K562 (cell line): ENCODE results near the gene MGA. TPM values are rescaled to one million over a fixed set of nuclear protein-coding genes. Genes with fewer than 3 reads are reported as not detected.

Experiments
- ATAC-seq: fragments of 200-7000 bp; cut with Tn5 transposase; 3 replicates; pipeline ENCODE4 v1.9.1; 2020; ENCODE audit warnings: moderate library complexity
- BruUV-seq: library from RNA; stranded (reverse); fragments of 400-500 nt; replicated peaks from 2 replicates; lab custom pipeline; 2021; lab: Mats Ljungman, UMichigan
- CTCF ChIA-PET: fragments of 300-600 bp; formaldehyde crosslinking; extraction: SDS; loops from one replicate; lab custom pipeline; 2021; ENCODE audit warnings: low intra/inter-chr PET ratio; lab: Yijun Ruan, JAX
- POLR2A ChIA-PET: fragments of 300-600, 350-650 bp; sonication (Branson Sonifier 250); formaldehyde crosslinking; extraction: SDS; loops from one replicate; lab custom pipeline; 2021; ENCODE audit warnings: antibody characterized with exemption, inconsistent platforms; lab: Yijun Ruan, JAX
- DNase-seq, 4 experiments: peaks; one replicate each; pipeline versions ENCODE4 v3.0.0 to v3.0.0-alpha.2; 2011 to 2018; ENCODE audit warnings: low spot score in 3 of 4, mixed read lengths in 3 of 4; ENCODE audit errors: extremely low read depth in 1 of 4
- FAIRE-seq: peaks from 2 replicates; lab custom pipeline; 2011; peaks lifted over from hg19 to GRCh38; lab: Jason Lieb, UNC
- H2AFZ ChIP-seq: 2 replicates; pipeline ENCODE4 v1.6.0; 2011; ENCODE audit warnings: low read depth, low read length, control low read depth, inconsistent platforms
- H3K27ac ChIP-seq: fragments of 200-600 bp; 3 replicates; pipeline ENCODE4 v1.8.0; 2011; ENCODE audit warnings: low read depth, mild to moderate bottlenecking, control low read depth, inconsistent platforms, low read length, moderate library complexity, mixed read lengths; ENCODE audit errors: extremely low read depth
- H3K27me3 ChIP-seq, 2 experiments: fragments of 300-600 bp in 1 of 2; 2 replicates in 1 of 2; 3 replicates in 1 of 2; pipeline versions ENCODE4 v1.6.0 to v1.8.0; 2011; ENCODE audit warnings: inconsistent platforms in 2 of 2, low read length in 2 of 2, mild to moderate bottlenecking in 1 of 2, mixed read lengths in 1 of 2, moderate library complexity in 1 of 2; ENCODE audit not compliant: control insufficient read depth in 2 of 2, insufficient read depth in 2 of 2
- H3K36me3 ChIP-seq: fragments of 300-600 bp; 3 replicates; pipeline ENCODE4 v1.8.0; 2011; ENCODE audit warnings: mild to moderate bottlenecking, low read length, inconsistent platforms; ENCODE audit not compliant: control insufficient read depth, insufficient read depth
- H3K4me1 ChIP-seq, 2 experiments: fragments of 200-600 bp in 1 of 2; replicated peaks in 1 of 2; 2 replicates in 1 of 2; 3 replicates in 1 of 2; pipeline versions ENCODE4 v1.5.1 to v1.8.0; 2011; ENCODE audit warnings: inconsistent platforms in 2 of 2, low read length in 2 of 2, mild to moderate bottlenecking in 1 of 2, mixed read lengths in 1 of 2, moderate library complexity in 1 of 2; ENCODE audit not compliant: control insufficient read depth in 2 of 2, insufficient read depth in 2 of 2
- H3K4me2 ChIP-seq: 2 replicates; pipeline ENCODE4 v1.6.1; 2011; ENCODE audit warnings: low read length, control low read depth, inconsistent platforms, mixed read lengths; ENCODE audit not compliant: insufficient read depth
- H3K4me3 ChIP-seq: fragments of 200-600 bp; sonication (generic), shearing (Covaris generic); 2 replicates; pipeline ENCODE4 v1.5.1; 2016; ENCODE audit warnings: control low read depth, inconsistent platforms
- H3K79me2 ChIP-seq: fragments of 200-600 bp; 3 replicates; pipeline ENCODE4 v1.8.0; 2011; ENCODE audit warnings: low read length, inconsistent platforms; ENCODE audit not compliant: control insufficient read depth, insufficient read depth
- H3K9ac ChIP-seq, 2 experiments: 2 replicates each; pipeline versions ENCODE4 v1.6.0 to v1.6.1; 2011; ENCODE audit warnings: low read depth in 2 of 2, low read length in 2 of 2, control low read depth in 1 of 2, inconsistent platforms in 1 of 2, mild to moderate bottlenecking in 1 of 2, mixed read lengths in 1 of 2; ENCODE audit not compliant: insufficient read depth in 1 of 2
- H3K9me1 ChIP-seq: one replicate; pipeline ENCODE4 v1.6.0; 2011; ENCODE audit warnings: inconsistent platforms, mild to moderate bottlenecking, low read length, moderate library complexity; ENCODE audit not compliant: control insufficient read depth, insufficient read depth
- H3K9me3 ChIP-seq: replicated peaks from 2 replicates; pipeline ENCODE4 v1.5.1; 2011; ENCODE audit warnings: low read depth, low read length, inconsistent platforms; ENCODE audit not compliant: control insufficient read depth, insufficient read depth
- H4K20me1 ChIP-seq: replicated peaks from 2 replicates; pipeline ENCODE4 v1.6.1; 2011; ENCODE audit warnings: low read length, inconsistent platforms, mixed read lengths; ENCODE audit not compliant: control insufficient read depth, insufficient read depth
- C11orf30 ChIP-seq: fragments of 450-650 bp; IDR thresholded peaks from 2 replicates; pipeline ENCODE4 v1.6.1; 2016; ENCODE audit warnings: low read depth, mild to moderate bottlenecking
- CBFA2T3 ChIP-seq: fragments of 450-650 bp; IDR thresholded peaks from 2 replicates; pipeline ENCODE4 v1.6.1; 2017
- CEBPG ChIP-seq, 3 experiments: fragments of 200-800 bp in 1 of 3; sonication (Bioruptor generic) in 1 of 3; sonication (generic) in 1 of 3; formaldehyde crosslinking in 1 of 3; IDR thresholded peaks in 2 of 3; conservative IDR thresholded peaks in 1 of 3; 2 replicates each; pipeline versions ENCODE4 v1.6.1 to v1.8.0; 2016 to 2022; ENCODE audit warnings: missing compliant biosample characterization in 2 of 3, missing genetic modification characterization in 2 of 3, mild to moderate bottlenecking in 1 of 3, missing genetic modification reagents in 1 of 3
- DEAF1 ChIP-seq: fragments of 450-650 bp; formaldehyde crosslinking; IDR thresholded peaks from 2 replicates; pipeline ENCODE4 v1.4.0; 2020; ENCODE audit warnings: mild to moderate bottlenecking, moderate library complexity
- FIP1L1 ChIP-seq: fragments of 200-400 bp; formaldehyde crosslinking; IDR thresholded peaks from 2 replicates; pipeline ENCODE4 v1.6.1; 2018; ENCODE audit warnings: mild to moderate bottlenecking, low read depth, low read length; ENCODE audit not compliant: poor library complexity, severe bottlenecking
- HDAC2 ChIP-seq: fragments of 450-650 bp; IDR thresholded peaks from 2 replicates; pipeline ENCODE4 v1.6.1; 2016; ENCODE audit warnings: mild to moderate bottlenecking
- KDM1A ChIP-seq, 2 experiments: fragments of 450-650 bp; IDR thresholded peaks; 2 replicates each; pipeline ENCODE4 v1.6.1; 2016; ENCODE audit warnings: mild to moderate bottlenecking in 2 of 2
- RHOXF2B ChIP-seq: fragments of 250-450 bp; sonication (Bioruptor Pico); conservative IDR thresholded peaks from 2 replicates; pipeline ENCODE4 v1.5.1; 2021
- SMARCA4 ChIP-seq: fragments of 450-650 bp; IDR thresholded peaks from 2 replicates; pipeline ENCODE4 v1.6.1; 2016
- SRSF1 ChIP-seq: fragments of 200-400 bp; formaldehyde crosslinking; IDR thresholded peaks from 2 replicates; pipeline ENCODE4 v1.6.1; 2017; ENCODE audit warnings: mild to moderate bottlenecking, low read depth, low read length, moderate library complexity
- ZNF224 ChIP-seq: sonication (generic); formaldehyde crosslinking; IDR thresholded peaks from 2 replicates; pipeline ENCODE4 v1.8.0; 2022; ENCODE audit warnings: mild to moderate bottlenecking, missing genetic modification reagents
- ZNF384 ChIP-seq: IDR thresholded peaks from 2 replicates; pipeline ENCODE4 v1.6.1; 2012; ENCODE audit warnings: low read depth, low read length, improper control_type of control experiment
- WGBS: fragments of 100-300 bp; shearing (Covaris generic); methylation state at CpG from one replicate; pipeline ENCODE4 v1.1.6; 2016; ENCODE audit warnings: low coverage, mixed read lengths; ENCODE audit not compliant: insufficient coverage; ENCODE audit errors: missing lambda C conversion rate; 5-methylcytosine and 5-hydroxymethylcytosine counted together
- in situ Hi-C: fragments of 300-500 bp; cut with MboI; formaldehyde crosslinking; loops from 4 replicates; pipeline ENCODE4 v1.15.0; 2018; ENCODE audit warnings: inconsistent platforms, mixed read lengths
- intact Hi-C: fragments of 100-400 bp; cut with micrococcal nuclease; formaldehyde crosslinking; loops from 2 replicates; pipeline ENCODE4 v1.14.2; 2022
- polyA plus RNA-seq, 8 experiments: library from polyadenylated mRNA; depleted of rRNA in 4 of 8; stranded (reverse) in 5 of 8; unstranded in 3 of 8; fragments of >200 nt; fragmentation: Nextera tagmentation in 2 of 8; fragmentation: Illumina TruSeq in 1 of 8; extraction: Ambion mirVana in 2 of 8; extraction: Trizol in 1 of 8; gene quantifications; 2 replicates each; pipeline versions ENCODE4 v1.2.1 to v1.2.3, GENCODE V29; 2011 to 2014; ENCODE audit warnings: inconsistent platforms in 1 of 8, missing spikeins in 1 of 8
- total RNA-seq, 7 experiments: library from RNA; depleted of rRNA in 6 of 7; stranded (reverse); fragments of >200 nt in 6 of 7; fragmentation: Illumina TruSeq in 2 of 7; extraction: Trizol in 2 of 7; gene quantifications; 2 replicates each; pipeline versions ENCODE4 v1.2.1 to v1.2.3, GENCODE V29; 2011 to 2021; ENCODE audit warnings: low replicate concordance in 1 of 7

MGA gene
- total and polyA plus RNA-seq, 9 of the 15 experiments (the other 6 are each of a cell fraction or from before 2014, with no cell fraction given) = 4.7 to 56.1 (median 21.1) TPM

DNA sequence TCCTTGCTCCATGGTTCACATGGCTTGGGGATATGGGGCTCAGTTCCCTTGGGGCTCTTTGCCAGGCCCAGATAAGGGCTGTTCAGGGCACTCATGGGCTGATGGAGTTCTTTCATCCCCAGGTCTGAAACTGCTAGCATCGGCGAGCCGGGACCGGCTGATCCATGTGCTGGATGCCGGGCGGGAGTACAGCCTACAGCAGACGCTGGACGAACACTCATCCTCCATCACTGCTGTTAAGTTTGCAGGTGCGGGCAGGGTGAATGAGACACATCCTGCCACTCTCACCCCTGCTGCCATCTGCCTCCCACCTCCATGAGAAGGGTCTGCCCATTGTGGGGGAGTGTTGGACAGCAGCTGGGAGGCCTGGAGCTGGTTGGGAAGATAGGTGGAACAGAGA lies 156.6 kb downstream of the MGA start:
- intact Hi-C loops = no loop called here
- no peak overlapping the region for H3K27ac ChIP-seq
- H3K4me2 ChIP-seq = no peak overlapping the region
- no peak overlapping the region for H3K9ac ChIP-seq
- no peaks in the 10 kb centered on the region for H3K79me2 ChIP-seq
- no peaks in the 10 kb centered on the region for H3K9me3 ChIP-seq
- no peak for DNase-seq
- ChIA-PET CTCF (no interaction called here), POLR2A (no interaction called here)
- ATAC-seq = no peak
- no peak for TF ChIP-seq FIP1L1
- TF ChIP-seq ZNF224 (CRISPR knock-in tag) = no peak
- no peak for TF ChIP-seq ZNF384
- TF ChIP-seq CBFA2T3 = no peak
- no peak for TF ChIP-seq HDAC2
- TF ChIP-seq KDM1A (IDR thresholded peaks at IDR 0.05) = no peak
- TF ChIP-seq DEAF1 = no peak
- no peak for TF ChIP-seq SRSF1
- no peak for TF ChIP-seq CEBPG (CRISPR knock-in tag; IDR thresholded peaks at IDR 0.05)
- no peak for TF ChIP-seq CEBPG (tag; conservative IDR thresholded peaks at IDR 0.05 in 1 of 2, IDR thresholded peaks at IDR 0.05 in 1 of 2)
- TF ChIP-seq C11orf30 = no peak
- TF ChIP-seq SMARCA4 = no peak
- TF ChIP-seq RHOXF2B (CRISPR knock-in tag) = no peak
- 0 out of 2 replicates have a peak, but pooled peaks cover 4% of the 10 kb centered on the region for H4K20me1 ChIP-seq
- peaks cover 0 to 6% of the 10 kb centered on the region in 2 experiments; a peak in 3 of 5 replicates for H3K4me1 ChIP-seq
- no peak overlapping the region for H3K4me3 ChIP-seq
- peaks cover 11% of the 10 kb centered on the region; the same call in 2 of the 3 replicates for H3K36me3 ChIP-seq
- 90% methylated on average over 9 of the region's 9 CpGs for WGBS
- no TSS peak for BruUV-seq
- H3K9me1 ChIP-seq = no peaks in the 10 kb centered on the region
- no peak for FAIRE-seq
- in situ Hi-C loops = loop anchor here (10.0 to 25.0 kb wide), 2 partner anchors 212 to 354 kb away; no protein-coding TSS in a partner anchor
- H2AFZ ChIP-seq = no peak overlapping the region
- no peaks in the 10 kb centered on the region for H3K27me3 ChIP-seq
